ENCODE data around the gene GPR152.
"Not testable (repeated sequence)": the region's sequence is repeated elsewhere in the genome, so short reads cannot be mapped to it uniquely, and the experiment has no call there.

The GPR152 gene

DNA sequence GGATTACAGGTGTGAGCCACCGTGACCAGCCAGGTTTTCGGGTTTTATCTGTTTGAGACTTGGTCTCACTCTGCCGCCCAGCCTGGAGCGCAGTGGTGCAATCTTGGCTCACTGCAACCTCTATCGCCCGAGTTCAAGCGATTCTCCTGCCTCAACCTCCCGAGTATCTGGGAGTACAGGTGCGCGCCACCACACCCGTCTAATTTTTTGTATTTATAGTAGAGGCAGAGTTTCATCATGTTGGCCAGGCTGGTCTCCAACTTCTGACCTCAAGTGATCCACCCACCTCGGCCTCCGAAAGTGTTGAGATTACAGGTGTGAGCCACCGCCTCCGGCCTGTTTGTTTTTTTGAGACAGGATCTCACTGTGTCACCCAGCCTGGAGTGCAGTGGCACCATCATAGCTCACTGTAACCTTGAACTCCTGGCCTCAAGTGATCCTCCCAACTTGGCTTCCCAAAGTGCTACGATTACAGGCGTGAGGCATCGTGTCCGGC is 25.1 kb downstream of the GPR152 start:
- not testable (repeated sequence) for DNase-seq (ENCODE audit: low read depth in 2 of 2)

DNA sequence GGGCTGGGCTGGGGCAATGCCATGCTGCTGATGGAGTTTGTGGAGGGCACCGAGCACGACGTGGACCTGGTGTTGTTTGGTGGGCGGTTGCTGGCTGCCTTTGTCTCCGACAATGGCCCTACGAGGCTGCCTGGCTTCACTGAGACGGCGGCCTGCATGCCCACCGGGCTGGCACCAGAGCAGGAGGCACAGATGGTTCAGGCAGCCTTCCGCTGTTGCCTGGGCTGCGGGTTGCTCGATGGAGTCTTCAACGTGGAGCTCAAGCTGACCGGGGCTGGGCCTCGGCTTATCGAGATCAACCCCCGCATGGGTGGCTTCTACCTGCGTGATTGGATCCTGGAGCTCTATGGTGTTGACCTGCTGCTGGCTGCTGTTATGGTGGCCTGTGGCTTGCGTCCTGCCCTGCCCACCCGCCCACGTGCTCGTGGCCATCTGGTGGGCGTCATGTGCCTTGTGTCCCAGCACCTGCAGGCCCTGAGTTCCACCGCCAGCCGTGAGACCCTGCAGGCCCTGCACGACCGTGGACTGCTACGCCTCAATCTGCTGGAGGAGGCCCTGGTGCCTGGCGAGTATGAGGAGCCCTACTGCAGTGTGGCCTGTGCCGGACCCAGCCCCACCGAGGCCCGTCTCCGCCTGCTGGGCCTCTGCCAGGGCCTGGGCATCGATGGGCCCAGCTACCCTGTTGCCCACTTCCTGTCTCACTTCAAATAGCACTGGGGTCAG is 28.5 kb downstream of the GPR152 start:
- DNase-seq (ENCODE audit: low read depth in 2 of 2): no peak

DNA sequence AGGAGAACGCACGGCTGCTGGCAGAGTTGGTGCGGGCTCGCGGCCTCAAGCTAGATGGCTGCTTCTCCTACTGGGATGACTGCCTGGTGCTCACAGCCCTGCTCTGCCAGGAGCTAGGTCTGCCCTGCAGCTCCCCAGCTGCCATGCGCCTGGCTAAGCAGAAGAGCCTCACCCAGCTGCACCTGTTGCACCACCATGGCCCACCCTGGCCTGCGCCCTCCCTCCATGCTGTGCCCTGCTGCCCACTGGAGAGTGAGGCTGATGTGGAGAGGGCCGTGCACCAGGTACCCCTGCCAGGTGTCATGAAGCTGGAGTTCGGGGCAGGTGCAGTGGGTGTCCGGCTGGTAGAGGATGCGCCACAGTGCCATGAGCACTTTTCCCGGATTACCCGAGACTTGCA is 29.1 kb downstream of the GPR152 start:
- no peak for DNase-seq (ENCODE audit: low read depth in 2 of 2)

DNA sequence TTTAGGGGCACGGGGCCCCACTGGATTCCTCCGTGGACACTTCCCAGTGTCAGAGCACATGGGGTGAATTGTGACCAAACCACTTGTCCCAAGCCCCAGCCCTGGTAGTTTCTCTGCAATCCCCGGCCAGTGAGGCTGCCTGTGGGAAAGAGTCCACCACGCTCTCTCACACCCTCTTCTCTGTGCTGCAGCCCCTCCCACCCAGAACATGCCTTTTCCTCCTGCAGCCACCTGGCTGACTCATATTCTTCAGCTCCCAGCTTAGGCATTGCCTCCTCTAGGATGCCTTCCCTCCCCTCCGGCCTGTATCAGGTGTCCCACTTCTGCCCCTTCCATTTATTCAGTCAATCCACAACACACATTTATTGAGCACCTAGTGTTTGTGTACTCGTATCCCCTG is 29.6 kb downstream of the GPR152 start:
- DNase-seq (ENCODE audit: low read depth in 2 of 2): no peak

DNA sequence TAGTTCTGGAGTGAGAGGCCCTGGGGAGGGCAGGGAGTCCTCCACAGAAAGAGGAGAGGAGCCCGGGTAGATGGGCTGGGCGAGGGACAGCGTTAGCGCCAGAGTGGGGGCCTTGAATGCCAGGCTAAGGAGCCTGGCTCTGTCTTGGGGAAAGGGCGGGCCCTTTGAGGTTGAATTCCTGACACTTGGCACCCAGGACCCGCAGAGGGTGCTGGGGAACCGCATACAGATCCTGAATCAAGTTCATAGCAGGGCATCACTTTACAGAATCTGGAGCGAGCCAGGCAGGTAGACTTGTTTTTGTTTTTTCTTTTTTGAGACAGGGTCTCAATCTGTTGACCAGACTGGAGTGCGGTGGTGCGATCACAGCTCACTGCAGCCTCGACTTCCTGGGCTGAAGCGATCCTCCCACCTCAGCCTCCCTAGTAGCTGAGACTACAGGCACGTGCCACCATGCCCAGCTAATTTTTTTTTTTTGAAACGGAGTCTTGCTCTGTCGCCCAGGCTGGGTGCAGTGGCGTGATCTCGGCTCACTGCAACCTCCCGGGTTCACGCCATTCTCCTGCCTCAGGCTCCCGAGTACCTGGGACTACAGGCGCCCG is 31.0 kb downstream of the GPR152 start:
- no peak for DNase-seq (ENCODE audit: low read depth in 2 of 2)

DNA sequence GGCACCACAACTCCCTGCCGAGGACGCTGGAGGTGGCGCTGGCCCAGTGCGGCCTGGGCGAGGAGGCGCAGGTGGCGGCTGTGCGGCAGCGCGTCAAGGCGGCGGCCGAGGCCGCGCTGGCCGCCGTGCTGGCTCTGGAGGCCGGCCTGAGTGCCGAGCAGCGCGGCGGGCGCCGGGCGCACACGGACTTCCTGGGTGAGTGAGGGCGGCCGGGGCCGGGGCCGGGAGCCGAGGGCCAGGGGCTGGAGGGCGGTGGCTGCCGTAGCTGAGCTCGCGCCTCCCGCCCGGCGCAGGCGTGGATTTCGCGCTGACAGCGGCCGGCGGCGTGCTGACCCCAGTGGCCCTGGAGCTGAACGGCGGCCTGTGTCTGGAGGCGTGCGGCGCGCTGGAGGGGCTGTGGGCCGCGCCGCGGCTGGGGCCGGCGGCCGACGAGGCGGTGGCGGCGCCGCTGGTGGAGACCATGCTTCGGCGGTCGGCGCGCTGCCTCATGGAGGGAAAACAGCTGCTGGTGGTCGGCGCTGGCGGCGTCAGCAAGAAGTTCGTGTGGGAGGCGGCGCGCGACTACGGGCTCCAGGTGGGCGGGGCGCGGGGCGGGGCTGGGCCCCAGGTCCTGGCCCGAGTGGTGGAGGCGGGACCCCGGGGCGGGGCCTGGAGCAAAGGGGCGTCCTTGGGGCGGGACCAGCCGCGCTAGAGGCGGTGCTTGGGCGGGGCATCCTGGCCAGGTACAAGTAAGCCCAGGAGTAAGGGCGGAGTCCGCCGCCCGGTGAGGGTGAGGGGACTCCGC is 31.7 kb downstream of the GPR152 start:
- peak; percentile 99 for DNase-seq (ENCODE audit: low read depth in 2 of 2)

DNA sequence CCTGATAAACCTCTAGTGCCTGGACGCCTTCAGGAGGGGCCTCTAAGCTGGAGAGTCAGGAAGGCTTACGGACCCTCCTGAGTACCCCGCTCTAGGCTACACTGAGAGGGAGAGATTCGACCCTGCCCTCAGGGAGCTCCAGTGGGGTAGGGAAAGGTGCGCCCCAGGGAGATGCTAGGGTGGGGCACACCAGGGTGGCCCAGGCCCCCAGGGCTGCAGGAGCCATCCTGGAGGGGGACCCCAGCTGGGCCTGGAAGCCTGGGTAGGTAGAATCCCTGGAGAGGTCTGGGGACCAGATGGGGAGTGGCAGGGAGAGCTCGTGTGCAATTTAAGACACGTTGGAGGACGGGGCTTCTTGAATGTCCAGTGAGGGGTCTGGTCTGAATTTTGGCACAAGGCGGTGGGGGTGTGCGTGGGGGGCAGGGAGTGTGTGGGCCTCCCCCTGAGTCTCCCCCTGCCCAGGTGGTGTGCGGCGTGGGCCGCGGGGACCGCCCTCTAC is 32.3 kb downstream of the GPR152 start:
- DNase-seq (ENCODE audit: low read depth in 2 of 2): no peak

DNA sequence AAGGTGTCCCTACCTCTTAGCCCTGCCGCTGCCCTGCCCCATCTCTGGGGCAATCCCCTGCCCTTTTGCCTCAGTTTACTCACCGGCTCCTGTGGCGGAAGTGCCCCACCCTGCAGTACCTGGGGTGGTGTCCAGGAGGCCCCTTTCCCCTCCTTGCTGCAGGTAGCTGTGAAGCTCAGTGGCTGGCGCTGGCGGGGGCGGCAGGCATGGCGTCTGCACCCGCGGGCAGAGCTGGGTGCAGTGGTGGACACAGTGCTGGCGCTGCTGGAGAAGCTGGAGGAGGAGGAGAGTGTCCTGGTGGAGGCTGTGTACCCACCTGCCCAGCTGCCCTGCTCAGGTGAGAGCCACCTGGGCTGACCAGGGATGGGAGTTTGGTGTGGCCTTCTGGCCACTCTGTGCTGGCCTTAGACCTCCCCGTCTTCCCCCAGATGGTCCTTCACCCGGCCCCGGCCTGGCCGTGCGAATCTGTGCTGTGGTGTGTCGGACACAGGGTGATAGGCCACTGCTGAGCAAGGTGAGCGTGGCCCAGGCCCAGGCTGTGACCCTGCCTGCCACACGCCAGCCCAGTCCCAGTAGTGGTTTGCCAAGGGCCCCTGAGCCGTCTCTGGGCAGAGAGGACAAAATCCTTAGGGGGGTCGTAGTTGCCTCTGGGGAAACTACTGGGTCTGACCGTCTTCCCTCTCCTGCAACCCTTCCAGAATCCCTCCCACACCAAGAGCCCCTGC is 33.0 kb downstream of the GPR152 start:
- DNase-seq (ENCODE audit: low read depth in 2 of 2): no peak

DNA sequence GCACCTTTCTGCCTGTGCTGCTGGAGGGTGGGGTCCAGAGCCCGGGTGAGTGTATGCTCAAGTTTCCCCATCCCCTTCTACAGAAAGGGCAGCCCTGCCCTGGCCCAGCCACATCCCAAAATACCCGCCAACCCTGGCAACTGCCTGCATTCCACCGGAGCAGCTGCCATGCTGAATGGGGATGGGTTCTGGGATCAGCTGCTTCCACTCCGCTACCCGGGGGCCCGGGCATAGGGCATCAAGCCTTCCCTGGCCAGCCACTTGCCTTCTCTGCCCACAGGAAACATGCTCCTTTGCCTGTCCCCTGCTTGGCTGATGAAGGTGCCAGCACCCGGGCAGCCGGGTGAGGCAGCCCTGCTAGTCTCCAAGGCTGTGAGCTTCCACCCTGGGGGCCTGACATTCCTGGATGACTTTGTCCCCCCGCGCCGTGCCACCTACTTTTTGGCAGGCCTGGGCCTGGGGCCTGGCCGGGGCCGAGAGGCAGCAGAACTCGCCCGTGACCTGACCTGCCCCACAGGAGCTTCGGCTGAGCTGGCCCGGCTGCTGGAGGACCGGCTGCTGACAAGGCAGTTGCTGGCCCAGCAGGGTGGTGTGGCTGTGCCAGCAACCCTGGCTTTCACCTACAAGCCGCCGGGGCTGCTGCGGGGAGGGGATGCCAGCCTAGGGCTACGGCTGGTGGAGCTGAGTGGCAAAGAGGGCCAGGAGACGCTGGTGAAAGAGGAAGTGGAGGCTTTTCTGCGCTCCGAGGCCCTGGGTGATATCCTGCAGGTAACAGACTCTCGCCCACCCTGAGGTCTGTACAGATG is 33.9 kb downstream of the GPR152 start:
- DNase-seq (ENCODE audit: low read depth in 2 of 2): no peak

DNA sequence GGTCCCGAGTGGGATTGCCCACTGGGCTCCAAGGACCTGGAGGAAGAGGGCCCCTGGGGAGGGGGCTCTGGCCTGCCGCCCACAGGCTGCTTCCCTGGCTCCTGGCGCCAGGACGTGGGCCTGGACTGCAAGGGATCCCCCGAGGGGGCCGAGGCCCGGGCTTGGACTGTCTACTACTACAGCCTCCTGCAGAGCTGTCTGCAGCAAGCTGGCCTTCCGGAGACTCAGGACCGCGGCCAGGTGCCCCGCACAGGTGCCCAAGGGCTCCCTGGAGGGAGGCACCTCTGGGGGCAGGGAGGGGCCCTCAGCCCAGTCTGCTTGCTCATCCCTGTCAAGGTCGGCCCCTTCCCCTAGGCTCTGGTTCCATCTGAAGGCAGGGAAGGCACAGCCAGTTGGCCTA is 35.1 kb downstream of the GPR152 start:
- no peak for DNase-seq (ENCODE audit: low read depth in 2 of 2)

DNA sequence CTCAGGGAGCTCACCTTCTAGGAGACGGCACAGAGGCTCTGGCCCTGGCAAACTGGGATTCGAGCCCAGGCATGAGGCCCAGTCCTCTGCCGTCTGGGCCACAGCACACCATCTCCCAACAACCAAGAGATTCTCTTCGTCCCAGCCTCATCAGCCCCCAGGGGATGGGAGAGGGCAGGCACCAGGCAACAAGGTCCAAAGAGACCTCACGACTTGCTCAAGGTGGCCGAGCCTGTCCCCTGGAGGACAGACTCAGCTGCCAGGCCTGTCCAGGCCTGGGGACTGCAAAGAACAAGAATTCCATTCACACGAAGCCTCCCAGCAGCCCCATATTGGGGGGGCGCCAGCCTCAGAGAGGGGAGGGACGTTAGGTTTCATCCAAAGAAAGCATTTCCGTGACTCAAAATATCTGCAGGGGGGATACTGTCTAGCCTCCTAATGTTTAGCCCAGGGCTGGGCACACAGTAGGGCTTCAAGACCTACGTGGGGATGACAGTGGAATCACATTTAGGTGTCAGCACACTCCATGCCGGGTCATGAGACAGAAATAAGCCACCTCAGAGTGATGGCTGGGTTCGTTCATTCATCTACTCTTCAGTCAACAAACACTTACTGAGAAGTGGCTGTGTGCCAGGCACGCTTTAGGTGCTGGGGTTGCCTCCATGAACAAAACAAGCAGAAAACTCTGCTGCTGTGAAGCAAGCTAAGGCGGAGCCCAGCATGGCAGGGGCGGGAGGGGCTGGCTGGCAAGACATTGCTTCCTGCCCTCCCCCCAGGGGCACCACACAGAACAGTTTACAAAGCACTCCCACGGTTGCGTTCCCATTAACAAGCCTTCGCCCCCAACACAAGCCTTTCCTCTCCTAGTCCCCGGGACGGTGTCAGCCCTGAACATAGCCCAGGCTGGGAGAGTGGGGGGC is 35.9 kb downstream of the GPR152 start:
- peak; percentile 58 to 64 for DNase-seq (ENCODE audit: low read depth in 2 of 2)

DNA sequence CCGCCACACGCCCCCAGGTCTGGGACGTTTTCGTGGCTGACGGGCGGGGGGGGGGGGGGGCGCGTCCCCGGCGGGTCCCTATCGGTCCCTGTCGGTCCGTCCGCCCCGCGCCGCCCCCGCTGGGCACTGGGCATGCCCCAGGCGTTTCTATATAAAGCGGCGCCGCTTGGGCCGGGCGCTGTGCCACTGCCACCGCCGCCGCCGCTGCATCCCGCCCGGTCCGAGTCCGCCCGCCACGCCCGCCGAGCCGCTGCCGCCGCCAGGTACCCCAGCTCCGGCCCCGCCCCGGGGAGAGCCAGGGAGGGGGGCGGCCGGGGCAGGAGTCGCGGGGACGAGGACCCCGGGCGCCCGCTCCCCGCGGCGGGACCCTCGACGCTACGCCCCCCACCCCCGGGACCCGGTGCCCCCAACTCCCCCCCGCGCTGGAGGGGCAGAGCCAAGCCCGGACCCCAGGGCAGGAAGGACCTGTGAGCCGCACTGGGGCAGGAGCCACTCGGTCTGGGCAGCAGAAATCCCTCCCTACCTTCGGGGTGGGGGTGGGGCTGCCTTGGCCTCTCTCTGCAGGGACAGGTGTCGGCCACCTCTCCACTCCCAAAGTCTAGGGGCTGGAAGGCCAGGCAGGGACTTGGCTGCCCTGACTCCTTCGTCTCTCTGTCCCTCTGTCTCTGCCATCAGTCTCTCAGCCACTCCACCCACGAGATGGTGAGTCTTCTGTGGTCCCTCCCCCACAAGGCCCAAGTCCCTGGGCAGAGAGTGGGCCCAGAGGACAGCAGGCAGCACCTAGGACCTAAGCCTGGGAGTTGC is 36.8 kb downstream of the GPR152 start, which contains the start of gene CARNS1:
TSS of gene CARNS1 (plus strand) at position 178 of the 804 bp plus-strand sequence. CDS start at position 700, 522 bp downstream.
- DNase-seq (ENCODE audit: low read depth in 2 of 2): no peak

DNA sequence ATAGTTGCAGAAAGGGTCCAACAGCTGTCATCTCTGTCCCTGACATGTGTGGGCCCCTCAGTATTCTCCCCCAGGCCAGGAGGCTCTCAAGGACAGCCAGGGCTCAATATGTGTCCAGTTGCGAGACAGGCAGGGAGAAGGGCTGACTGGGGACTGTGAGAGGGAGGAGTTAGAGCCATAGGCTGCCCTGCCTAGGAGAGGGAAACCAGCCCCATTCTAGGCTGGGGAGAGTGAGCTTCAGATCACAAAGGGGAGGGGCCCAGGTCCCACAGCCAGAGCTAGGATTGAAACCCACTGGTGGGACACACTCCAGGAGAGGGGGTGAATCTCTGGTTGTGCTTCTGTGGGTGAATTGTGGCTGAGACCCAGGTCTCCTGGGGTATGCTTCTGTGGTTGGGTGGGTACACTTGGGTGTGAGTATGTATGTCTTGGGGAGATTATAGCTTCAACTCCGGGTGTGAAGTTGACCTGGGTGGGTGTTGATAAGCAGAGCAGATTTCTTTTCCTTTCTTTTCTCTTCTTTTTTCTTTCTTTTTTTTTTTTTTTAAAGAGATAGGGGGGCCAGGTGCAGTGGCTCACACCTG is 39.2 kb downstream of the GPR152 start:
- no peak for DNase-seq (ENCODE audit: low read depth in 2 of 2)

DNA sequence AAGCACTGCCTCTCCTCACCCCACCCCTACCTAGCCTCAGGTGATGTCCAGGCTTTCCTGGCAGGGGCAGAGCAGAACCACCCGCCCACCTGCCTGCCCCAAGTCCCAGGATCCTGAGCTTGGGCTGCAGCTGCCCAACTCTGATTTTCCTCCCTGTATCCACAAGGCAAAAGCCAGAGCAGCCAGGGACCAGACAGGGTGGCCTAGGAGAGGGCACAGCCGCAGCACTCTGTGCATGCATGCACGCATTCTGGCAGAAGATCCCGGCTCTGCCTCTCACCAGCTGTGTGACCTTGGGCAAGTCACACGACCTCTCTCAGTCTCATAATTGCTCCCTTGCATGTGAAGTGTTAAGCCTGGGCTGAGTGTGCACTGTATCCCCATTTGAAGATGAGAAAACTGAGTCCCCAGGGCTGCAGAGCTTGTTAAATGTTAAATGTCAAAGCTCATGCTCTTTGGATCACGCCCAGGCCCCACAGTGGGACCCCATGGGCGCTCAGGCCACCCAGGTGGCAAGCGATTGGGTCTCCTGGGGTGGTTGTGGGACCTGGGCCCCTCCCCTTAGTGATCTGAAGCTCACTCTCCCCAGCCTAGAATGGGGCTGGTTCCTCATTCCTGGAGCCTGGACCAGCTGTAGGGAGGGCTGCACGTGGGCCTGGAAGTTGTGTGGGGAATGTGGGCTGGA is 39.9 kb downstream of the GPR152 start:
- DNase-seq (ENCODE audit: low read depth in 2 of 2): no peak

DNA sequence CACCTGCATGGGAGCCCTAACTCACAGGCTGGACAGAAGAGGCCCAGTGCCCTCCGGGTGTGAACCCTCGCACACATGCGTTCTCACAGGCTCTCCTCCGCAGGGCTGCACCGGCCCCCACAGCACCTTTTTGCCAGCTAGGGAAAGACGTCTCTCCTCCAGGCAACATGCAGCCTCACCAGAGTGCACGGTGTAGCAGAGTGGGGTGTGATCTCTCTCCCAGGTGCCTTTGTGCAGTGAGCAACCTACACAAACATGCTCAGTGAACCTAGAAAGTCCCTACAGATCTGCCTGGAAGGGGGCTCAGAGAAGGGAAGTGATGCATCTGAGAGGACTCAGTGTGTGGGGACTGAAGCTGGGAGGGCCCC is 40.8 kb downstream of the GPR152 start:
- no peak for DNase-seq (ENCODE audit: low read depth in 2 of 2)

DNA sequence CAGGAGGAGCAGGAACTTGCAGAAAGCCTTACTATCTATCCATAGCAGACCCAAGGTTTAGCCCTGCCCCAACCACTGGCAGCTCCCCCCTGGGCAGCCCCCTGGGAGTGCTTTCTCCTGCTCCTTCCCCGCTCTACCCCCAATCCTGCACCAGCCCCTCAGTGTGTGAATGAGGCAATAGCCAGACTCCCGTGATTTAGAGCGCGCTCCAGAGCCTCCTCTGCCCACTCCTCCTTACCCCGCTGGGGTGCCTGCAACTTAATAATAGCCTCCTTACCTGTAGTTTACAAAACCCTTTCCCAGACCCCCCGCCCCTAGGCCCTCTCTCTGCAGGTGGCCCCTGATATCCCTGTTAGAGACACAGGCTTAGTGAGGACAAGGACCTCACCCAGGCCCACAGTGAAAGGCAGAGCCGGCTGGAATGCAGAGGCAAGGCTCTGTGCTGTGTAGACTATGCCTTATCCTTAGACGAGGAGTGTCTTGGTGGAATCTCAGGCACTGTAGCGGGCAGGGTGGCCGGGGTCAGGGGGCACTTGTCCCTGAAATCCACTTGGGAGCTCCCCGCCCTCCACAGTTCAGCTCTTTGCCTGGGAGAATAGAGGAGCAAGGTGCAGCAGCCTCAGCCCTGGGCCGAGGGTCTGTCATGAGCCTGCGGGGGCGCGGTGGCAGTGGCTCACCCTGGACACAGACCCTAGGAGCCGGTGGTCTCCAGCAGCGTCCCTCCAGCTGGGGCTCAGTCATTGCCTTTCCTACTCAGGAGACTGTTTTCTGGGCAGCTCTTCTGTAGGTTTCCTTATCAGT is 41.3 kb downstream of the GPR152 start:
- no peak for DNase-seq (ENCODE audit: low read depth in 2 of 2)

DNA sequence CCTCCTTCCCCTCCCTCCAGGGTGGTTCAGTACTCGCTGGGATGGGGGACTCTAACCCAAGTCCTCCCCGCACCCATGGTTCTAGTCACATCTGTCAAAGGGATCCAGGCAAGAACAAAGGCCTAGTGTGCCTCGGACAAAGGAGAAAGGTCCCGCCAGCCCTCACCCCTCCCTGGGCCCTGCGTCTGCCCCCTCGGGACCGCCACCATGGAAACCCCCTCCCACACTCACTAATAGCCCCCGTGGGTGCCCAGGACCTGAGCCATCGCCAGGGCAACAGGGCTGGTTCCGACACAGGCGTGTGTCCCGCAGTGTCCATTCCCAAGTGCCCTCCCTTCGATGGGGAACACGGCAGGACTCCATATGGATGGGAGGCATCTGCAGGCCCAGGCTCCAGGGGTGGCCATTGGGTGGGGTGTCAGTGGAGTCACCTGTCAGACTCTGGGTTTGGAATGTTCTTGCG is 42.1 kb downstream of the GPR152 start:
- DNase-seq (ENCODE audit: low read depth in 2 of 2): no peak
